HG02852 (cell line): ENCODE measurements around the gene MBTPS1.
A peak's percentile ranks its signal among the peaks of the same experiment; 100 is the strongest.

Source experiments
- ATAC-seq: cut with Tn5 transposase; IDR thresholded peaks from one replicate; pipeline ENCODE4 v1.9.1; 2021; ENCODE audit warnings: mild to moderate bottlenecking, moderate library complexity; ENCODE audit not compliant: unreplicated experiment

The MBTPS1 gene

GRCh38 chr16:84104231-84104630, 12.5 kb downstream of the MBTPS1 start:
- no peak for ATAC-seq

- no peak for ATAC-seq
These were observed 13.1 kb downstream of the MBTPS1 start for GRCh38 chr16:84103678-84104077.

GRCh38 chr16:84098939-84099338, 17.8 kb downstream of the MBTPS1 start:
- ATAC-seq, result no peak

DNA sequence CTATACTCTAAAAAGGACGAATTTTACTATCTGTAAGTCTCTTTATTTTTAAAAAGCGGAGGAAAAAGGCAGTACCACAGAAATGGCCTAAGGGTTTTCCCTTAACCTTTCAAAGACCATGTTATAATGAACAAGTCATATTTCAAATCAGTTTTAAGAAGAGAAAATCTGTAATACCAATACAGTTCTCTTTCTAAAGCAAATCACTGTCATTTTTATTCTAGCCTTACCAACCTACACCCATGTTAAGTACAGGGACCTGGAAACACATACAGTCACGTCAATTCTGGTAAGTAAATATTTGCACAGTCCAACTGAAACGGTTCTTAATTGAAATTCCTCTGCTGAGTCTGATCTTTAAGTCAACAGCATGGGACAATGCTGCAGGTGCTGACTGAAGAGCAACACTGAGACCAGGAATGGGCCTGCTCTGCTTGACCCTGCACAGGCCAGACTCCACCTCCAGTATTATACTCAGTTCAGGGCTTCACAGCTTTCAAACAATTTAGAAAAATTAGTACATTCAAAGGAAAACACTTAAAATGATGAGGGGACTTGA, 20.2 kb downstream of the MBTPS1 start:
- no peak for ATAC-seq

GRCh38 chr16:84095466-84095865, 21.3 kb downstream of the MBTPS1 start:
- ATAC-seq, result no peak

- ATAC-seq, result no peak
These were observed 22.9 kb downstream of the MBTPS1 start for GRCh38 chr16:84093879-84094270.

DNA sequence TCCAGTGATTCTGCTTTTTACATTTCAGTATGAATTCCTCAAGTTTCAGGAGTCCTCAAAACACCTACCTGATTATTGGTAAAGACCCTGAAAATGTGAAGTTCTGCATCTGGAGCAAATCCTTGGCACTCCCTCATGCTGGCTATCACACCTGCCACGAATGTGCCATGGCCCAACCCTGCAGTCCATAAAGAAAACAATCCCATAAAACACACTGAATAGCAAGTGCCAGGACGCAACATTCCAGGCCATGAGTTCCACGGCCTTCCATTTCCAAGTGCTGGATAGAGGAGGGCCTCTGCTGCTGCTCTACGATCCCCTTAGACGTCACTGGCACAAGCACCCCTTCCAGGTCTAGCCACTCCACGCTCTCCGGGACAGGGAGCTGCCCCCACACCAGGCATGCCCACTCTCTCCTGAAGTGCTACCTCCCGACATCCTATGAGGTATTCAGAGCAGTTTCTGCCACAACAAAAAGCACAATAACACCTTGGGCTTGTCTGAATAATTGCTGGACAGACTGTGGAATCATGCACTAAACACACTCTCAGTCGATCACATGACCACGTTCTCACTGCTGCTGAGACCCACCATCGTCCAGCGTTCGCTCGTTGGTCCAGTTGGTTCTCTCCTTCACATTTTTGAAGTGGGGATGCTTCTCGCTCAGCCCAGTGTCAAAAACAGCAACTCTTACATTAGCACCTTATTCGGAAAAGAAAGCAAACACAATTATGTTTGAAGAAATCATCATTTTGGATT, 23.4 kb downstream of the MBTPS1 start:
- ATAC-seq, result no peak

DNA sequence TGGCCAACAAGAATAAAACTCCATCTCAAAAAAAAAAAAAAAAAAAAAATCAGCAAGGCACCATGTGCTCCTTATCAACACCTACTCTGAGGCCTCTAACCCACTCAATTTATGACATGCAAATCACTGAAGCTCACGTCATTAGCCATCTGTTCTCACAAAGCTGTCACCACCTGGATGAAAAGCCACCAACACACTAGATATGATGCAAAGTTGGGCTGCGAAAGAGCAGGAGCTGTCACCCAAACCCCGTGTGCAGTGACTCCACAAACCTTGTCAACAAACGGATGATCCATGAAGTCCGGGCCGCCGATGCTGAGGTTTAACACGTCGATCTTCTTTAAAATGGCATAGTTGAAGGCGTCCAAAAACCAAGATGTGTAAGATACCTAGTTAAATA, 25.3 kb downstream of the MBTPS1 start:
- no peak for ATAC-seq

GRCh38 chr16:84090211-84090610, 26.5 kb downstream of the MBTPS1 start:
- no peak for ATAC-seq

DNA sequence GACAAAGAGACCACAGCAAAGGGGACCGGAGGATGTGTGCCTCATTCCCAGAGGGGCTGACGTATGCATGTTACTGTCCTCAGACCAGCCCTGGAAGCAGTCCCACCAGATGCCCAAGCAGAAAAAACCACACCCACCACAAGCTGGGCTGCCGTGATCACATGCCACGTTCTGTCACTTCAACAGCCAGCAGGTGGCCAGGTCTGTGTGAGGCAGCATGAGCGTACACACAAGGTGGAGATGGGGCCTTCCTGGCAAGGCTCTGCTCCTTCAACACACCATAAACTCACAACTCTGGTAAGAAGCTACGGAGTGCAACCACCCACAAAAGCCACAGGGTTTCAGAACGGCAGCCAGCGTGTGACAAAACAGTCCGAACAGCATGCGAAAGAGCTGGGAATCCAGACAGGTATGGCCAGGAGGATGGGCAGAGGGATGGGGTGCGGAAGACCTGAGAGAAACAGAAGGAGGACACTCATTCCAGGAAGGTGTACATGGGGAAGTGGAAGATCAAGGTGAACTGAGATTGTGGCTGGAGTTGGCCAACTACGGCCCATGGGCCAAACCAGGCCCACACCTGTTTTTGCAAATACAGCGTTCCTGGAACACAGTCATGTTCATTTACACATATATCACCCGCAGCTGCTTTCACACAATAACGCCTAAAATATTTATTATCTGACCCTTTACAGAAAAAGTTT, 27.9 kb downstream of the MBTPS1 start:
- ATAC-seq, result peak; percentile 84

- no peak for ATAC-seq
These were observed 29.1 kb downstream of the MBTPS1 start for GRCh38 chr16:84087466-84088151.

GRCh38 chr16:84087001-84087400, 29.7 kb downstream of the MBTPS1 start:
- no peak for ATAC-seq

- no peak for ATAC-seq
These were observed 30.4 kb downstream of the MBTPS1 start for GRCh38 chr16:84086341-84086740.

GRCh38 chr16:84085773-84086172, 31.0 kb downstream of the MBTPS1 start:
- ATAC-seq, result no peak

GRCh38 chr16:84085271-84085667, 31.5 kb downstream of the MBTPS1 start:
- no peak for ATAC-seq

GRCh38 chr16:84084570-84085270, 32.0 kb downstream of the MBTPS1 start:
- peak; percentile 46 for ATAC-seq

DNA sequence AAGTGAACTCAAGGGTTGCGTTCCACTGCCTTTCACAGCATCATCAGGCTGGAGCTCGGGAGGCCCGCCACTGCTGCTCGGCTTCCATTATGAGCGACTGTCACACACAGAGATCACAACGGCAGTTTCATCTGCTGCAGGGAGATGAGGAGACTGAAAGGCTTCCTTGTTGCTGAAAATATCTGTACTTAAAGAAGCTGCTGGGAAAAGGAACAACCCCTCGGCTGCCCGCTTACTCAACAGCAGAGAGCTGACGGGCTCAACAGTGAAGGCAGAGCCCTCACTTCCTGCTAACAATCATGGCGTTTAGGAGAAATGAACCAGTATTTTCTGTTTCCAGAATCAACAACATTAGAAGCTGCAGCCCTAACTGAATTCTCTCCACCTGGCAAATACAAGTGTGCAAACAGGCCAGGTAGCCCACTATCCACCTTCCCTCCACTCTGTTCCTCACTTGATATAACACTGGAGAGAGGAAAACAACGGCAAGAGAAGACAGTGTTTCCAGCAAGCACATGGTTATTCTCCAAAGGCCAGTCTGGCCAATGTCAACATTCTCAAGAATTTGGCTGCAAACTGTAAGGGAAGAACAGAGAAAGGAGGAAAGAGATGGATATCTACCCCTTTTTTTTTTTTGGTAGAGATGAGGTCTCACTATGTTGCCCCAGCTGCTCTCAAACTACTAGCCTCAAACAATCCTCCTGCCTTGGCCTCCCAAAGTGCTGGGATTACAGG, 33.7 kb downstream of the MBTPS1 start:
- ATAC-seq, result no peak

DNA sequence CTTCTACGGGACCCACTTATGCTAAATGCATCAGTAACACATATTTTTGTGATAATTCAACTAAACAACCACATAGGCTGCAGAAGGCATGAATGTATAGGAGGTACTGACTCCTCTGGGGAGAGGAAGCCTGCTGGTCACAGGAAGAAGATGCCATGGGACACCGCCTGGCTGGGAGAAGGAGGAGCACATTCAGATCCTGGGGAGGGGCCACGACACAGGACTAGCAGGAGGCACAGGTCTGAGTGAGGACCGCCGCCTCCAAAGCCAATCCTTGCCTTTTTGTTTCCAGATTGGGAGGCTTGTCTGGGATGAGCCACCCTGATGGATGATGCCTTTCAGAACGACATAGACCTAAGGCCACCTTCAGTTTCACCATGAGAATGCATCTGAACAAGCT, 34.6 kb downstream of the MBTPS1 start:
- ATAC-seq, result no peak

- no peak for ATAC-seq
These were observed 35.2 kb downstream of the MBTPS1 start for GRCh38 chr16:84081446-84081989.

DNA sequence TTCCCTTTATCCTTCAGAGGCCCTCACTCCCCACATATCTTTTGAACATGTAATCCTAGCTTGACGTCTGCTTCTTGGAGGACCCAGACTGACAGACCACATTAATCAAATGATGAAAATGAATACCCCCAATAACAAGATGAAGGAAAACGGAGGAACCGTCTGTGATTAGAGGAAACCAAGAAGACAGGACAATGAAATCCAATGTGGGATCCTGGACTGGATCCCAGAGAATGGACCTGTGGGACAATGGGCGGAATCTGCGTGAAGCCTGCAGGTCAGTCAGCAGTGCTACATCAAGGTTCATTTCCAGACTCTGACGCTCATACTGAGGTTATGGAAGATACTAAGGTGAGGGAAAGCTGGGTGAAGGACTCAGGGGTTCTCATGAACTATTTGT, 35.9 kb downstream of the MBTPS1 start:
- ATAC-seq, result no peak
